Fibroblast of upper back skin (primary cell): ENCODE data around the gene PSORS1C1.
A peak's percentile ranks its signal among the peaks of the same experiment; 100 is the strongest.
"Not testable (repeated sequence)": the region's sequence is repeated elsewhere in the genome, so short reads cannot be mapped to it uniquely, and the experiment has no call there.

ENCODE experiments used
- DNase-seq: peaks from one replicate; pipeline ENCODE4 v3.0.0-alpha.2; 2013

Gene PSORS1C1, protein sequence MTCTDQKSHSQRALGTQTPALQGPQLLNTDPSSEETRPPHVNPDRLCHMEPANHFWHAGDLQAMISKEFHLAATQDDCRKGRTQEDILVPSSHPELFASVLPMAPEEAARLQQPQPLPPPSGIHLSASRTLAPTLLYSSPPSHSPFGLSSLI

DNA sequence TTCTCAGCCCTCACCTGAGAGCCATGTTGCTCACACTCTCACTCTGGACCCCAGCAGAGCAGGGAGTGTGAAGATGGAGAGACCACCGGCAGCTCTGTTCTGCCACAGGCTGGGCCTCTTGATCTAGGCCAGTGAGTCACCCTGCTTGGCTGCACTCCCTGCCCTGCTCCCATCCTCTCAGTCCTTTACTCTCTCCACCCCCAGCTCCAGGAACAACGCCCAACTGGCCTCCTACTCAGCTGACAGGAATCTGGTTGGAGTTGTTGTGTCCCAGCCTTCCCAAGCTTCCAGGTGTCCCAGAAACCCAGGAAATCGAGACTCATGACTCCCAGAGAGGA is at the start of gene PSORS1C1:
PSORS1C1 (plus strand) TSS at position 260 of the 338 bp plus-strand sequence. CDS start 14,833 bp downstream, outside the sequence.
- peak; percentile 98 for DNase-seq

DNA sequence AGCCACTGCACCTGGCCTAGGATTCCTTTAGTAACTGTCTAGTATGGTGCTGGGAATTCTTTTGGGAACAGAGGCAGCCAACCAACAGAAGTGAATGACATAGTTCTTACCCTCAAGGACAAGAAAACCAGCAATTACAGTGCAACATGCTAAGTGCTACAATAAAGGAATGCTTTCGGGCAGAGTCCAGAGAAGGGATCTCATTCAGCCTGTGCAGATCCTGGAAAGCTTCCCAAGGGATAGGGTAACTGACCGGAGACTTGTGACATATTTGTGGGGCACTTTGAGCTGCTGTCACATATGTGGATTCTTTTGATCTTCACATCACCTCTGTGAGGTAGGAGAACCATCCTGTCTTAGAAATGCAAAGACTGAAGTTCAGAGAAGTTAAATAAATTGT is 49.0 kb upstream of the PSORS1C1 start:
- DNase-seq, result peak; percentile 37

DNA sequence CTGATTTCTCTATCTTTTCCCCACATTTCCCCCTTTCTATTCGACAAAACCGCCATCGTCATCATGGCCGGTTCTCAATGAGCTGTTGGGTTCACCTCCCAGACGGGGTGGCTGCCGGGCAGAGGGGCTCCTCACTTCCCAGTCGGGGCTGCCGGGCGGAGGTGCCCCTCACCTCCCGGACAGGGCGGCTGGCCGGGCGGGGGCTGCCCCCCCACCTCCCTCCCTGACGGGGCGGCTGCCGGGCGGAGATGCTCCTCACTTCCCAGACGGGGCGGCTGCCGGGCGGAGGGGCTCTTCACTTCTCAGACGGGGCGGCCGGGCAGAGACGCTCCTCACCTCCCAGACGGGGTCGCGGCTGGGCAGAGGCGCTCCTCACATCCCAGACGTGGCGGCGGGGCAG is 47.6 kb upstream of the PSORS1C1 start:
- DNase-seq, result not testable (repeated sequence)

DNA sequence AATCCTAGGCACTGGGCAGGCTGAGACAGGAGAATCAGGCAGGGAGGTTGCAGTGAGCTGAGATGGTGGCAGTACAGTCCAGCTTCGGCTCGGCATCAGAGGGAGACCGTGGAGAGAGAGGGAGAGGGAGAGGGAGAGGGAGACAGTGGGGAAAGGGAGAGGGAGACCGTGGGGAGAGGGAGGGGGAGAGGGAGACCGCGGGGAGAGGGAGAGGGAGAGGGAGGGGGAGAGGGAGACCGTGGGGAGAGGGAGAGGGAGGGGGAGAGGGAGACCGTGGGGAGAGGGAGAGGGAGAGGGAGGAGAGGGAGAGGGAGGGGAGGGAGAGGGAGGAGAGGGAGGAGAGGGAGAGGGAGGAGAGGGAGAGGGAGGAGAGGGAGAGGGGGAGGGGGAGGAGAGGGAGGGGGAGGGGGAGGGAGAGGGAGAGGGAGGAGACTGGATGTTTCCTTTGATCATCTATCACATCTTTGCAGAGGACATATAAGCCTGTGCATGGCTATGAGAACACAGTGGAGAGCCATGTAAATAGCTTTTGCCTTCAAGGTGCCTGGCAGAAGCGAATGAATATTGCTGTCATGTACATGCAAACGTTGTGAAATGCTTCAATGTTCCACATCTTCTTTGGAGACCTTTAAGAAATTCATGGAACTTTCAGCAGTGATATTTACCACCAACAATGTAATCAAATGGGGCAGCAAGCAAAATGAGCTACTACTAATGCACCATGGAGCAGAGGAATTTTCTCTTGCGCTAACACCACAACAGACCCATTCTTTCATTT is 46.5 kb upstream of the PSORS1C1 start:
- not testable (repeated sequence) for DNase-seq

DNA sequence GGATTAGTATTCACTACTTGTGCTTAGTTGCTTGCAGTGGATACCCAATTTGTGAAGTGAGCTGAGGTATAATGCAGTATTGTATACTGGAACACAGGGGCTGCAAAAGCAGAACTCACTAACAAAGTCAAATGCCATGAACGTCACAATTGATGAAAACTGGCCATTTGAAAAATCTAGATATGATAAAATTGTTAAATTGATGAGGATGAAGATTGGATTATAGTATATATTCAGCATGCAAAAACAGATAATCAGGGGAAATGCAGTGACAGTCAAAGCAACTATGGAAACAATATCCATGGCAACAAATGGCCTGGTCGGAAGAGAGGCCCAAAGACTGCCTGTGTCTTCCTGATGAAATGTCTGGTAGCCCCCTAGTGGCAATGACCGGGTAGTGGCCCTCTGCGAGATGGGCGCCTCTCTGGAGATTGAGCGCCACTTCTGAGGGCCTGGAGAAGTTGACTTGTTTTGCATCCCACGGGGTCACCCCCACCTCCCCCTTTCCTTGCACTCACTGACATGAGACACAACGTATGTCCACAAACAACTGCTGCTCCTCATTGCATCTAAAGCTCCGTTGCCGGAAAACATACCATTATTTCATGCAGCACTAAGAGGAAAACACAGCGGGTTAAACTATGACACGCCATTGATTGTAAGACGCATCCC is 45.8 kb upstream of the PSORS1C1 start:
- peak; percentile 79 for DNase-seq

DNA sequence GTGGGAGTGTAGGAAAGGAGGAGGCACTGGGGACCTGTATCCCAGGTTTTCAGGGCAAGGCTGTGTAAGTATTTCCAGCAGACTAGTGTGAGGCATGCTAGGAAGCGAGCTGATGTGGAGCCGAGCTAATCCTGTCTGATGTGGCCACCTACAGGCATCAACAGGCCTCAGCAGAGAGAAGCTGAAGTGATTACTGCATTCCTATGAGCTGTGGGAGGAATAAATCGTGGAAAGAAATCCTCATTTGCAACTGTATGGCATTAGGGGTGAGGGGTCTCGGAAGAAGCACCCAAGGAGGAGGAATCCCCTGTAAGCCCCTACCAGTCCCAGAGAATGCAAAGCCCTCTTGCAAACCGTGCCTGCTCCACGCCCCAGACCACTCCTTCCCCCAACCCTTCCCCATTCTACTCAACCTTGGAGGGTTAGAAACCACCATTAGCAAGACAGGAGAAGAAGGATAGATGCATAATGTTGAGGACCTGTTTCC is 43.8 kb upstream of the PSORS1C1 start:
- DNase-seq, result peak; percentile 81

DNA sequence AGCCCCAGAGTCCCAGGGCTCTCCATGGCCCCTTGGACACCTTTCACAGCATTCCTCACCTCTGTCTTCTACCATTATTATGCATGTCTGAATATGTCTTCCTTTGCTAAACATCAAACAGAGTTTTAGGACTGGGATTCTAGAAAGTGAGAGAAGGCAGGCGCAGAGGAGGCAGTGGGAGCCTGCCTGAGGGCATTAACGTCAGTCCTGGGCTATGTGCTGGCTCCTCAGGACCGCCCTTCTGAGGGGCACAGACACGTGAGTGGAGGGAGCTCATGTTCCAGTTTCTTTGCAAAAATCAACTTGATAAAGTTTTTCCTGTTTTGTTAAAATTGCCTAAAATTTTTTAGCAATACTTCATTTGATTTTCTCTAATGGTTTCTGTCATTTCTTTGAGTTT is 40.2 kb upstream of the PSORS1C1 start:
- DNase-seq, result no peak

DNA sequence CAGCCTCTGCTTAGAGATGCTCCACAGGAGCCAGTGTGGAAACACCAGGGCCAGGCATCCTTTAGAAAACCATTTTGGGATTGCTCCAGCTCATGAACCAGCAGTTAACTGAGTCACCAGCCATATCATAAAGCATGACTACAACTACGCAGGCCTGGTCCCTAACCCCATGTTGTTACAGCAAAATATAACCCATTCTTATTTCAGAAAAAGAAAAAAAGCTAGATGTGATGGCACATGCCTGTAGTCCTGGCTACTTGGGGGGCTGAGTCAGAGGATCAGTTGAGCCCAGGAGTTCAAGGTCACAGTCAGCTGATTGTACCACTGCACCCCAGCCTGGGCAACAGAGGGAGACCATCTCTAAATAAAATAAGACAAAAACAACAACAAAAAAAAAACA is 39.1 kb upstream of the PSORS1C1 start:
- DNase-seq, result peak; percentile 70

DNA sequence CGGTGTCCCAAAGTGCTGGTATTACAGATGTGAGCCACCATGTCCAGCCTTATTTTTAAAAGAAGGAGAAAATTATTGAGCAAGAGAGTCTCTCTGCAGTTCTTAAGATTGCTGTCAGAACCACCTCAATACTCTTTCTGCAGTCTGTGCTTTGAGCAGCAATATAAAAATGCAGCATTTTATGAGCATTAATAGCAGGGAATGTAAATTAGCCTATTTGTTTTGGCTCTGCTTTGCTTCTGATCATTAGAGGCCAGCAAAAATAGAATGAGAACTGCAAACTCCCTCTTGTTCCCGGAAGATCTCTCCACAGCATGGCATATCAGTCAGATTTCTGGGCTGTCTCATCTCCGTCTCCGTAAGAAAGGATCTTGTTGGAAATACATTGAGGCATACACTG is 38.0 kb upstream of the PSORS1C1 start:
- DNase-seq, result no peak

DNA sequence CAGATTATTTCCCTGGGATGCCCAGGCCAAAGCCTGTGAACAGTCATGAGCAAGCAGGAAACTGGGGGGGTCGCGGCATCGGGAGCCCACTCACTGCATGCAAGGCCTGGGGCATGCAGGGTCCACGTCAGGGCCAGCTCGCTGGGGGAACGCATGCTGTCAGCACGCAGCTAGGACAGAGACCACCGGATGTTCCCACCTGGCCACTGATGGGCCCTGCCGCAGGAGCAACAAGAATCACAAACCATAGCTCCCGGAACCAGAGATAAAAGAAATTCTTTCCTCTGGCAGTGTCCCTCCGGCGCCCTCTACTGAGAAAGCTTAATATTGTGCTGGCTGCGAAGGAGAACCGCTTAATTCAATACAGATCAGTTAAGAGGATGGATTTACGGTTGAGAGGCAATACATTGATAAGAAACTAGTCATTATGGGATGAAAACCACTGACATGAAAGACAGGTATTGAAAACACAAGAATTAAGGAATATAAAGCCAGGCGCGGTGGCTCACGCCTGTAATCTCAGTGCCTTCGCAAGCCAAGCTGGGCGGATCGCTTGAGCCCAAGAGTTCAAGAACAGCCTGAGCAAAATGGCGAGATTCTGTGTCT is 34.8 kb upstream of the PSORS1C1 start:
- DNase-seq, result peak; percentile 72

DNA sequence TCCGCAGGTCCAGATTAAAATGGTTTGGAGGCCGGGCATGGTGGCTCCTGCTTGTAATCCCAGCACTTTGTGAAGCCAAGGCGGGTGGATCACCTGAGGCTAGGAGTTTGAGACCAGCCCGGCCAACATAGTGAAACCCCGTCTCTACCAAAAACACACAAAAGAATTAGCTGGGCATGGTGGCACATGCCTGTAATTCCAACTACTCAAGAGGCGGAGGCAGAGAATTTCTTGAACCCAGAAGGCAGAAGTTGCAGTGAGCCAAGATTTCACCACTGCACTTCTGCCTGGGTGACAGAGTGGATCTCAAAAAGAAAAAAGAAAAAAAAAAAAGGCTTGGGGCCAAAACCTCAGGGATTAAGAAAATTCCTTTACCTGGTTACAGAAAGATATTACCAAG is 32.7 kb upstream of the PSORS1C1 start:
- DNase-seq, result no peak

DNA sequence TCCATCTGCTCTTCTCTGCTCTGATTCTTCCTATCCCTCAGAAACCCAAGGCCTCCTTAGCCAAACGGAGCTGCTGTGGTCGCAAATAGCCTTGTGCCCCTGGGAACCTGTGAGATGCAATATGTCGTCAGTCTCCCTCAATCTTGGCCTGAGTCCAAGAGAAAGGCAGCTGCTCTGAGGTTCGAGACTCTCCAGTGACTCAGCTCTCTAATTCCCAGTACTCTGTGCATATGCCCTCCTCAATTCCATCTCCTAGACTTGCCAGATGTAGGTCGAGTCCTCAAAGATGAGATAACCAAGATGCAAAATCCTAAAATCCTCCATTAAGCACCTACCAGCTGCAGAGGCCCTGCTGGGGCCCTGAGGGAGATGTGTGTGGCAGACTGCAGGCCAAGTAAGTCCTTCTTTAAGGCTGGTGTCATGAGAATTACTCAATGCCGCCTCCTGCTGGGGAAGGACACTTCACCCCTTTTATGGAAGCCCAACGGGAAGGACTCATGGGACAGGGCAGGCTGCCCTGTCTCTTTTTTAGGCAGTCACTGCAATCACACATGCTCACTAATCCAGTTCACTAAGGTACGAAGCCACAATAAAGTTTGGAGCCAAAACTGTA is 30.8 kb upstream of the PSORS1C1 start:
- peak; percentile 89 for DNase-seq

DNA sequence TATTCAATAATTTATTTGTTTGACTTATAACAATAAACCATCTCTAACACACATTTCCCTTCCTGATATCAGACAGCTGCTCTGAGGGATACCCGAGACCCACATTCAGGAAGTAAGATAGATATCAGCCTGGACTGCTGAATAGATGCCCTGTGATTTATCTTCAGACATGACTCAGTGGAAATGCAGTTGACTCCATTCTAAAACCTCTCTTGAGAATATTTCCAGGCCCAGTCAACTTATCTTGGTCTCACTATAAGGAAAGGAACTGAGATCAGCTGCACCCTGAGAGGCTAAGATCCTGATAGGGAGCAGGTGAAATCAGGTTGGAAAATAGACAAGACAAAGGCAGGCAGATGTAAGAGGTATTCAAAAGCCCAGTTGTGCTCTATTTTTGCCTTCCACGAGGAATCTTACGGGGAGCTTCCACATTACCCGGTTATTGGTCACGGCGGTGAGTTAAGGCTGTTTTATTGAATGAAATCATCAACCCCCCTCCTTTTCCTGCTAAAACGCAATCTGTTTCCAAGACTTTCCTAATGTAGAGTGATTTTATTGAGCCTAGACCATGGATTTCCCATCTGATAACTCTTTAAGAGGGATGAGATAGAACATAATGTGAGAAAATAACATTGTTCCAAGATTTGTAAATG is 27.7 kb upstream of the PSORS1C1 start:
- DNase-seq, result peak; percentile 84

DNA sequence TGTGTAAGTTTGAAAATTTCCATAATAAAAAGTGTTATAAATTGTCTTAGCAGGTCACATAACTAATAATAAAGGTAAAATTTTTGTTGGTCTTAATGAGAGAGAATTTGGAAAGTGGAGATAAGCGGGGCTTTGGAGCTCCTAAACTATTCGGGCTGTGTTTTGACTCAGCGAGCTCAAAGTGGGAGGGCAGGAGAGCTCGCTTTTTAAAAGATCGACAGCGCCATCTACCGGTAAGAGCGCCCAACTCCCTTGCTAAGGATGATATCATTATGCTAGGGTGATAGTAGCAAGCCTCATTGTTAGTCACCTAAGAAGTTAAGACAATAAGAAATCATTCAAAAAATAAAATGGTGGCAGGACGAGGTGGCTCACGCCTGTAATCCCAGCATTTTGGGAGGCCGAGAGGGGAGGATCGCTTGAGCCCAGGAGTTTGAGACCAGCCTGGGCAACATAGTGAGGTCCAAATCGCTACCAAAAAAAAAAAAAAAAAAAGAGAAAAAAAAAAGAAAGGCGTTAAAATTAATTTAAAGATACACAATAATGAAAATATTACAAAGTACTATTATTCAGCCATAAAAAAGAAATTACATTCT is 27.0 kb upstream of the PSORS1C1 start:
- peak; percentile 89 for DNase-seq

DNA sequence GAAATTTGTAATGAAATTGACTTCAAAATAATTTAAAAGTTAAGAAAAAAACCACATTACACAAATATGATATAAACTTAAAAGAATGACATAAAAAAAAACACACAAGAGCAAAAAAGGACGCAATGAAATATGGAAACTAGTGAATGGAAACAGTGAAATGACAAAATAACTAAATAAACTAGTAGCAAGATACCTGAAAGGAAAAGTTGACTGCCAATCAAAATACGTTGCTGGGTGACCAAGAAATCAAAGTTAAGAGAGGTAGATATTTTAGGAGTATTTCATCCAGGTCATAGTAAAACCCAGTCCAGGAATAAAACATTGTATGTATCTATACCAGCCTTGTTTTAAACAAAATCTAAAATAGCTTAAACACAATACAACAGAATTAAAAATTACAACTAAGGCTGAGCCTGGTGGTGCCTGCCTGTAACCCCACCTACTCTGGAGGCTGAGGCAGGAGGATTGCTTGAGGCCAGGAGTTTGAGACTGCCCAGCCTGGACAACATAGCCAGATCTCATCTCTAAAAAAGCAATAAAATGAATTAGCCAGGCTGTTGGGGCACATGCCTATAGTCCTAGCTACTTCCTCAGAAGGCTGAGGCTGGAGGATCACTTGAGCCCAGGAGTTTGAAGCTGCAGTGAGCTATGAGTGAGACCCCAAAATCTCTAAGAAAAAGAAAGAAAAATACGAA is 24.2 kb upstream of the PSORS1C1 start:
- DNase-seq, result no peak

DNA sequence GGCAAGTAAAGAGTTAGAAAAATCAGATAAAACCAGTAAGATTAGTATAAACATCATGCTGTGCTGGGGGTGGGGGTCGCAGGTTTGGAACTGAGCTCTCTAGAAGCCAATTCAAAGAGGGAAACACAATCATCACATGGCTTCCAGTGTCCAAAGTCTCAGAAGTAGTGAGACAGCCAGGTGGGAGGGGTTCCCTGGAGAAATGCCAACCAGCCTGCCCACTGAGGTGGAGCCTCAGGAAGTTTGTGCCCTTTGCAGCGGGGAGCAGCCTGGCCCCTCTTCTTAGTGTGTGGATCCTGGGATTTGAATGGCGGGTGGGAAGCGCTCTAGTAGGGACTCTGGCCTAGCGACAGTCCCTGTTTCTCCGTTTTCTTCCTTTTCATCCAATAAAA is 23.6 kb upstream of the PSORS1C1 start:
- DNase-seq, result no peak

DNA sequence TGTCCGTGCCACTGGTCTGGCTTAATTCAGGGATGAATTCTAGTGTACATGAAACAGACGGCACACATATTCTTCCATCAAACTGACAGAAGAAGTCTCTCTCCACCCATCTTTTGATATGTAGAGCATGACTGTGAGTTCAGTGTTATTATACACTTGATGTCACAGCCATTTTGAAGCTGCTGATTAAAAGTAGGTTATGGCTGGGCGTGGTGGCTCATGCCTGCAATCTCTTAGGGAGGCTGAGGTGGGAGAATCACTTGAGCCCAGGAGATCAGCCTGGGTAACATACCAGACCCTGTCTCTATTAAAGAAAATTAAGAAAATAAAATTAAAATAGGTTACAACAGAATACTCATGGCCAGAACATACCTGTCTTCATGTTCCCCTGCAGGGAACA is 22.9 kb upstream of the PSORS1C1 start:
- DNase-seq, result no peak

DNA sequence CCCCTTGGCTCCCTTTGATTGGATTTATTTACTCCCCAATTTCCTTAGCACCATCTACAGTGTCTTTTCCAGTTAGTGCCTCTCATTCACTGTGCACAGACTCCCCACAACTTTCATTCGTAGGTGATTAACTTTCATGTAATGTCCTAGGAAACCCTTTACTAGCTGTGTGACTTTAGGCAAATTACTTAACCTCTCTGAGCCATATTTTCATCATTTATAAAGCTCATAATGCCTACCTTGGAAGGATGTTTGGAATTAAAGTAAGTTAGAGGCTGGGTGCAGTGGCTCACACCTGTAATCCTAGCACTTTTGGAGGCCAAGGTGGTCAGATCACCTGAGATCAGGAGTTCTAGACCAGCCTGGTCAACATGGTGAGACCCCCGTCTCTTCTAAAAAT is 22.4 kb upstream of the PSORS1C1 start:
- DNase-seq, result no peak

DNA sequence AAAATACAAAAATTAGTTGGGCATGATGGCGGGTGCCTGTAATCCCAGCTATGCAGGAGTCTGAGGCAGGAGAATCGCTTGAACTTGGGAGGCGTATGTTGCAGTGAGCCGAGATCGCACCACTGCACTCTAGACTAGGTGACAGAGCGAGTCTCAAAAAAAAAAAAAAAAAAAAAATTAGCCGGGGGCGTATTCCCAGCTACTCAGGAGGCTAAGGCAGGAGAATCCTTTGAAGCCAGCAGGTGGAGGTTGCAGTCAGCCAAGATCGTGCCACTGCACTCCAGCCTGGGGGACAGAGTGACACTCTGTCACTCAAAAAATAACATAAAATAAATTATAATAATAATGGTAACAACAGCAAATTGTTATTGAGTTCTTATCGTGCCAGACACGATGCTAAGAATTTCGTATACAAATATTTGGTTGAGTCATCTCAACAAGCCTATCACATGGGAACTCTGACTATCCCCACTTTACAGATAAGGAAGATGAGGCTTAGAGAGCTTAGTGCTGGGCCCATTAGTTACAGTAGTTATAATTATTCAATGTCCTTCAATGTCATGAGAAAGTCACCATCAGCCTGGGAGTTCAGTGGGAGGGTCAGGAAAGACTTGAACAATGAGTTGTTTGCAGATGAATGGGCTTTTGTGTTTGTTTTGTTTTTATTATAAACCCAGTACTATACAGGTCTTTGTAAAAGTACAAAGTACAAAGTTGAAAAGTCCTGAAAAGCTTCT is 21.7 kb upstream of the PSORS1C1 start:
- DNase-seq, result no peak

DNA sequence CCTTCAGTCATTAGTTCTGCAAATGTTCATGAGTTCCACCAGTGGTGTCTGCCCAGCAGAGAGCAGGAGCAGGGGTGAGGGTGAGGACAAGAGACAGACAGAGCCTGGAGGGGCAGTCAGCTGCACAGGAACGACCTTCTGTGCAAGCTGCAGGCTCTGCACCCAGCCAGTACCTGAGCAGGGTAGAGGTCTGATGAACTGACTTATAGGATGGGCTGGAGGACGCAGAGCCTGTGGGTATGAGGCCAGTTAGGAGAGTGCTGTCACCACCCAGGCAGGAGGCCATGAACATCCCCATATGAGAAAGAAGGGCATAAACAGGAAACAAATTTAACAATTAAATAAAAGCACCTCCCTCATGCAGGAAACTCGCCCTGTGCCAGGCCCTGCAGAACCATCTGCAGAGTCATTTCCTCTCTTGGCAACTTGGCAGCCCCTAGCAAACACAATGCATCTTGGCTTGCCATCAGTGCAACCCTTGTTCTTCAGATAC is 20.2 kb upstream of the PSORS1C1 start:
- no peak for DNase-seq

DNA sequence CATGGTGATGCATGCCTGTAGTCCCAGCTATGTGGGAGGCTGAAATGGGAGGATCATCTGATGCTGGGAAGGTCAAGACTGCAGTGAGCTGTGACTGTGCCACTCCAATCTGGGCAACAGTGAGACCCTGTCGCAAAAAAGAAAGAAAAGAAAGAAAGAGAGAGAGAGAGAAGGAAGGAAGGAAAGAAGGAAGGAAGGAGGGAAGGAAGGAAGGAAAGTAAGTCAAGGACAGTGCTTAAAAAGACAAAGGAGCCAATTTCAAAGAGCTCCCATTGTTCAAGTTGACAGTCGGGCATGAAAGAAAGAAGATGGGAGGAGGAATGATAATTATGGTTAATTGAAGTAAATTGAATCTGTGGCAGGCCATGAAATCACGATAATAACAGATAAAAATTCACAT is 18.4 kb upstream of the PSORS1C1 start:
- DNase-seq, result no peak
